Endothelial cell (in vitro differentiated cells): ENCODE results near the gene ARHGAP5. TPM values are rescaled to one million over a fixed set of nuclear protein-coding genes. Genes with fewer than 3 reads are reported as not detected.

ENCODE experiments used
- DNase-seq: peaks from one replicate; pipeline ENCODE4 v3.0.0; 2021; ENCODE audit warnings: low spot score
- H3K27ac Mint-ChIP-seq: one replicate; pipeline ENCODE4 v1.8.0; 2021; ENCODE audit warnings: mixed read lengths, inconsistent platforms; ENCODE audit not compliant: unreplicated experiment
- H3K27me3 Mint-ChIP-seq: one replicate; pipeline ENCODE4 v1.8.0; 2021; ENCODE audit warnings: mild to moderate bottlenecking, moderate library complexity, mixed read lengths, inconsistent platforms; ENCODE audit not compliant: unreplicated experiment
- H3K36me3 Mint-ChIP-seq: one replicate; pipeline ENCODE4 v1.8.0; 2021; ENCODE audit warnings: mild to moderate bottlenecking, low read depth, mixed read lengths, inconsistent platforms; ENCODE audit not compliant: unreplicated experiment
- H3K4me1 Mint-ChIP-seq: one replicate; pipeline ENCODE4 v1.8.0; 2021; ENCODE audit warnings: mild to moderate bottlenecking, mixed read lengths, inconsistent platforms; ENCODE audit not compliant: unreplicated experiment
- H3K4me3 Mint-ChIP-seq: one replicate; pipeline ENCODE4 v1.8.0; 2021; ENCODE audit warnings: mild to moderate bottlenecking, mixed read lengths, inconsistent platforms; ENCODE audit not compliant: unreplicated experiment
- H3K9me3 Mint-ChIP-seq: one replicate; pipeline ENCODE4 v1.8.0; 2021; ENCODE audit warnings: mixed read lengths, inconsistent platforms; ENCODE audit not compliant: unreplicated experiment
- total RNA-seq: library from RNA; stranded (reverse); fragmentation: NEBNext Ultra II Directional; extraction: Animal tissue kit (Norgen Biotek cat#: 25700); gene quantifications from one replicate; pipeline ENCODE4 v1.2.1, GENCODE V29; 2021; ENCODE audit not compliant: unreplicated experiment
- TF ChIP-seq, protein P1 (sequence below): fragments of 200-600 bp; sonication (generic); IDR thresholded peaks from one replicate; pipeline ENCODE4 v1.5.0; 2021; ENCODE audit warnings: antibody characterized with exemption; ENCODE audit not compliant: unreplicated experiment

The ARHGAP5 gene
- total RNA-seq, 1 donor from 2014 or later: 78.4 TPM

DNA sequence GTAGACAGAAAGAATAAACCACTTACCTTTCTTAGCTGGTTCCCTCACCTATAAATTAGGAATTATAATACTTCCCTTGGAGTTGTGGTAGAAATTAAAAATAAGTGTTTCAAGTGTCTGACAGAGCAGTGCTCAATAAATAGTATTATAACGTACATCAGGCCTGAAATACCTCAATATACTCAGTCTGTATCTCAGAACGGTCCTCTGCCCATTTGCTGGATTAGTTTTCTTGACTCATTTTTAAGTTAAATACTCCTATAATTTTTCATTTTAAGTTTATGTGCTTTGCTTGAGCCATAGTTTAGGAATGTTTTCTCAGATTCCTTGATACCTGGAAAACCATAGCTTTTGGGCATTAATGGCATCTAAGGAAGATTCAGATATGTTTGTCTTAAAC lies 22.4 kb downstream of the ARHGAP5 start:
- Mint-ChIP-seq H3K27ac (no peak overlapping the region), H3K36me3 (peaks cover 4% of the 10 kb centered on the region), H3K27me3 (no peaks in the 10 kb centered on the region), H3K4me1 (no peaks in the 10 kb centered on the region), H3K4me3 (no peak overlapping the region), H3K9me3 (no peaks in the 10 kb centered on the region)
- no peak for DNase-seq
- TF ChIP-seq, protein P1, sequence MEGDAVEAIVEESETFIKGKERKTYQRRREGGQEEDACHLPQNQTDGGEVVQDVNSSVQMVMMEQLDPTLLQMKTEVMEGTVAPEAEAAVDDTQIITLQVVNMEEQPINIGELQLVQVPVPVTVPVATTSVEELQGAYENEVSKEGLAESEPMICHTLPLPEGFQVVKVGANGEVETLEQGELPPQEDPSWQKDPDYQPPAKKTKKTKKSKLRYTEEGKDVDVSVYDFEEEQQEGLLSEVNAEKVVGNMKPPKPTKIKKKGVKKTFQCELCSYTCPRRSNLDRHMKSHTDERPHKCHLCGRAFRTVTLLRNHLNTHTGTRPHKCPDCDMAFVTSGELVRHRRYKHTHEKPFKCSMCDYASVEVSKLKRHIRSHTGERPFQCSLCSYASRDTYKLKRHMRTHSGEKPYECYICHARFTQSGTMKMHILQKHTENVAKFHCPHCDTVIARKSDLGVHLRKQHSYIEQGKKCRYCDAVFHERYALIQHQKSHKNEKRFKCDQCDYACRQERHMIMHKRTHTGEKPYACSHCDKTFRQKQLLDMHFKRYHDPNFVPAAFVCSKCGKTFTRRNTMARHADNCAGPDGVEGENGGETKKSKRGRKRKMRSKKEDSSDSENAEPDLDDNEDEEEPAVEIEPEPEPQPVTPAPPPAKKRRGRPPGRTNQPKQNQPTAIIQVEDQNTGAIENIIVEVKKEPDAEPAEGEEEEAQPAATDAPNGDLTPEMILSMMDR: no peak

DNA sequence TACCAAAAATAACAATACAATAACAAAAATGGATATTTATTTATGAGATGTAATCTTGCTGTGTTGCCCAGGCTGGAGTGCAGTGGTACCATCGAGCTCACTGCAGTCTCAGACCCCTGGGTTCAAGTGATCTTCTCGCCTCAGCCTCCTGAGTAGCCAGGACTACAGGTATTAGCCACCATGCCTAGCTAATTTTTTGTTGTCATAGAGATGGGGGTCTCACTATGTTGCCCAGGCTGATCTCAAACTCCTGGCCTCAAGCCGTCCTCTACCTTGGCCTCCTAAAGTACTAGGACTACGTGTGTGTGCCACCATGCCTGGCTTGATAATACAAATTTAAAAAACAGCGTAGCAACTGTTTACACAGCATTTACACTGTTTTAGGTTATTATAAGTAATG lies 23.1 kb downstream of the ARHGAP5 start:
- H3K27me3 Mint-ChIP-seq: no peaks in the 10 kb centered on the region

DNA sequence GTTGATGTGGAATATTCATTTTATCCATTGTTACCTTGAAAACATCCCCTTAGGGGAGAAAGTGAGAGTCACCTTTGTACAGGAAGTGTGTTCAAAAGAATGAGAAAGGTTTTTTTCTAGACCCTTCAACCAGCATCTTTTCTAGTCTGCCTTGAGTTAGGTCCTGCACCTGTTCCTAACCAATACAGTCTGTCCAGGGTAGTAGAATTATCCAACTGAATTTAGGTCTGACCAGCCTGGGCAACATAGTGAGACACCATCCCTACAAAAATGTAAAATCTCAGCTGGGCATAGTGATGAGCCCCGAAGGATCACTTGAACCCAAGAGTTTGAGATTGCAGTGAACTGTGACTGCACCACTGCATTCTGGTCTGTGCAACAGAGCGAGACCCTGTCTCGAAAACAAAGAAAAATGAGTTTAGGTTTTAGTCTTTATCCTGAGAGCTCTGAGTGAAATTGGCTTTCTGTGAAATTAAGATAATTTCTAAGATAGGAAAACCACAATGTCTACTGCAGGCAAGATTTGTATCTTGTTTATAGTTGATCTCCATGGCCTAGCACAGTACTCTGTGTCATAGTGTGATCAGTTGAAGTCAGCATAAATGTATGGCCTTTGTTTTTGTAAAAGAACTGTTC lies 25.2 kb downstream of the ARHGAP5 start:
- no peak for DNase-seq
- Mint-ChIP-seq H3K4me3 (no peak overlapping the region), H3K36me3 (peaks cover 4% of the 10 kb centered on the region), H3K27me3 (peaks cover 1% of the 10 kb centered on the region), H3K4me1 (no peaks in the 10 kb centered on the region), H3K27ac (no peak overlapping the region), H3K9me3 (no peaks in the 10 kb centered on the region)
- TF ChIP-seq, protein P1: no peak

More for the DNA sequence above, 23.1 kb downstream of the ARHGAP5 start:
- TF ChIP-seq, protein P1: no peak
- DNase-seq: no peak
- peaks cover 4% of the 10 kb centered on the region for H3K36me3 Mint-ChIP-seq
- H3K4me1 Mint-ChIP-seq: no peaks in the 10 kb centered on the region
- no peak overlapping the region for H3K4me3 Mint-ChIP-seq
- no peak overlapping the region for H3K27ac Mint-ChIP-seq
- H3K9me3 Mint-ChIP-seq: no peaks in the 10 kb centered on the region

DNA sequence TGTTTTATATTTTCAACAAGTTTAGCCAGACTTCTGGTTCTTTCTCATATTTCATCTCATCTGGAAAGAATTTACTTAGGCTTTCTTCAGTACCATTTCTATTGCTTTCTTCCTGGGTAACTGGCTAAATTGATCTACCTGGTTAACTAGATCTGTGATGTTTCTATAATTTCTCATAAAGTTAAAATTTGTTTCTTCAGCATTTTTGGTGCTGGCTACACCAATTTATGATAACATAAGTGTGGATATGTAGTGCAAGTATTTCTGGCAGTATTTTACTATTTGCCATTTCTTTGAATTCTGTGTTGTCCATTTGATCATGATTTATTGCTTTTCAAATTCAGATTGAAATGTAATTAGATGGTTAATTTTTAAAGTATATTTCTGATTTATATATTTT lies 25.9 kb downstream of the ARHGAP5 start:
- no peak for DNase-seq
- peaks cover 1% of the 10 kb centered on the region for H3K27me3 Mint-ChIP-seq
- no peaks in the 10 kb centered on the region for H3K4me1 Mint-ChIP-seq
- H3K27ac Mint-ChIP-seq: no peak overlapping the region
- H3K4me3 Mint-ChIP-seq: no peak overlapping the region
- TF ChIP-seq, protein P1: no peak
- no peaks in the 10 kb centered on the region for H3K9me3 Mint-ChIP-seq
- peaks cover 4% of the 10 kb centered on the region for H3K36me3 Mint-ChIP-seq

DNA sequence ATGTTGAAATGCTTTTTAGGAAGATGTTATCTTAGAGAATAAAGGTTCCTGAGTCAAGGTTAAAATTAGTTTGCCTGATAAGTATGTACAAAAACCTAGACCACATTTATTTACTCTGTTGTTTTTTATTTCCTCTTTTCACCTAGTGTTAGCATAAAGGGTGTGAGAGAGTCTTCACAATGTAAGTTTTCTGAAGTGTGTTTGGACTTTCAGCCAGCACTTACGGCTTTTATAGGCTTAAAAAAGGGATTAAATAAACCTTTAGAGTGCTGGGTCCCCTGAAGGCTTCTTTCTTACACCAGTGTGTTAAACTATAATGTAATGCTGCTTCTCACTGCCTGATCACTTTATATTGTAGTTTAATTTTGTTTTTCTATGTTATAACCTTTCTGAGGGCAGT lies 27.2 kb downstream of the ARHGAP5 start:
- Mint-ChIP-seq H3K27me3 (peaks cover 1% of the 10 kb centered on the region), H3K9me3 (no peaks in the 10 kb centered on the region), H3K4me3 (no peak overlapping the region), H3K27ac (no peak overlapping the region), H3K36me3 (no peaks in the 10 kb centered on the region), H3K4me1 (no peaks in the 10 kb centered on the region)
- no peak for DNase-seq
- TF ChIP-seq, protein P1: no peak
